Globus pallidus (tissue), 1 donor: Measurements from ENCODE around the gene ITPR2.
A peak's percentile ranks its signal among the peaks of the same experiment; 100 is the strongest.
"Not testable (repeated sequence)": the region's sequence is repeated elsewhere in the genome, so short reads cannot be mapped to it uniquely, and the experiment has no call there.

ENCODE experiments used
- DNase-seq: peaks from one replicate; pipeline ENCODE4 v3.0.0-alpha.2; 2015; ENCODE audit warnings: low spot score

Gene ITPR2

GRCh38 chr12:26729137-26729671, 103.8 kb downstream of the ITPR2 start:
- DNase-seq: not testable (repeated sequence)

- no peak for DNase-seq
Observed at GRCh38 chr12:26728205-26729050, 104.6 kb downstream of the ITPR2 start.

- no peak for DNase-seq
Observed at GRCh38 chr12:26727482-26728204, 105.4 kb downstream of the ITPR2 start.

- DNase-seq: no peak
Observed at GRCh38 chr12:26726956-26727355, 106.0 kb downstream of the ITPR2 start.

- no peak for DNase-seq
Observed at GRCh38 chr12:26725276-26725916, 107.6 kb downstream of the ITPR2 start.

GRCh38 chr12:26724309-26724702, 108.7 kb downstream of the ITPR2 start:
- no peak for DNase-seq

GRCh38 chr12:26723379-26724308, 109.3 kb downstream of the ITPR2 start:
- DNase-seq: no peak

GRCh38 chr12:26721800-26722199, 111.2 kb downstream of the ITPR2 start:
- no peak for DNase-seq

- no peak for DNase-seq
Observed at GRCh38 chr12:26719852-26720251, 113.1 kb downstream of the ITPR2 start.

GRCh38 chr12:26717757-26718156, 115.2 kb downstream of the ITPR2 start:
- DNase-seq: no peak

- DNase-seq: no peak
Observed at GRCh38 chr12:26715232-26715631, 117.8 kb downstream of the ITPR2 start.

- DNase-seq: no peak
Observed at GRCh38 chr12:26713885-26714383, 119.1 kb downstream of the ITPR2 start.

GRCh38 chr12:26712892-26713291, 120.1 kb downstream of the ITPR2 start:
- DNase-seq: no peak

GRCh38 chr12:26711569-26711968, 121.4 kb downstream of the ITPR2 start:
- DNase-seq: no peak

- no peak for DNase-seq
Observed at GRCh38 chr12:26711072-26711471, 121.9 kb downstream of the ITPR2 start.

- DNase-seq: no peak
Observed at GRCh38 chr12:26705851-26706250, 127.1 kb downstream of the ITPR2 start.

GRCh38 chr12:26704684-26705460, 128.1 kb downstream of the ITPR2 start:
- DNase-seq: peak; percentile 50

- no peak for DNase-seq
Observed at GRCh38 chr12:26704214-26704613, 128.8 kb downstream of the ITPR2 start.

GRCh38 chr12:26702741-26703140, 130.3 kb downstream of the ITPR2 start:
- no peak for DNase-seq

- DNase-seq: peak; percentile 68
Observed at GRCh38 chr12:26701604-26702215, 131.3 kb downstream of the ITPR2 start.
